Left renal pelvis (tissue), 4 donors: ENCODE results near the gene PARL. TPM values are rescaled to one million over a fixed set of nuclear protein-coding genes. Genes with fewer than 3 reads are reported as not detected.

Source experiments
- DNase-seq, 4 donors: peaks; one replicate each; pipeline ENCODE4 v3.0.0-alpha.2; 2013; ENCODE audit warnings: low read depth in 4 of 4, low spot score in 3 of 4
- polyA plus RNA-seq, 4 donors: library from polyadenylated mRNA; unstranded; fragments of 120-200 nt; gene quantifications; one replicate each; pipeline ENCODE4 v1.2.1, GENCODE V29; 2013; ENCODE audit not compliant: insufficient read length in 4 of 4

The PARL gene
- polyA plus RNA-seq, 4 donors, result 47.7 to 56.9 (median 54.9) TPM

- no peak for DNase-seq
Measured at GRCh38 chr3:183862610-183863009, 22.1 kb downstream of the PARL start.

DNA sequence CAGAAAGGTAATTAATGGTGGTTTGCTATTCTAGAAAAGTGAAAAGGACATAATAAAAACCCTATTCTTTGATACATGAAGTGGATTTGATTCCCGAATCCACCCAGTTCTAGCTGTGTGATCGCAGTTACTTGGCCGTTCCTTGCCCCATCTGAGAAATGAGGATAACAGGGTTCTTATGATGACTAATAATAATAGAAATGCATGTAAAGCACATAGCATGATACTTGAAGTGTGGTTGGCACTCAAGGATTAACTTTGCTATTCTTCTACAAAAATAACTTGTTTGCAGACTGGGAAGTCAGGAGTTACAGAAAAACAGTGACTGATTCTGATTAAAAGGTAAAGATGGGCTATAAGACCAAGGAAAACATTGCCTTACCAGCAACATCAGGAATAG lies 26.8 kb downstream of the PARL start:
- no peak for DNase-seq

DNA sequence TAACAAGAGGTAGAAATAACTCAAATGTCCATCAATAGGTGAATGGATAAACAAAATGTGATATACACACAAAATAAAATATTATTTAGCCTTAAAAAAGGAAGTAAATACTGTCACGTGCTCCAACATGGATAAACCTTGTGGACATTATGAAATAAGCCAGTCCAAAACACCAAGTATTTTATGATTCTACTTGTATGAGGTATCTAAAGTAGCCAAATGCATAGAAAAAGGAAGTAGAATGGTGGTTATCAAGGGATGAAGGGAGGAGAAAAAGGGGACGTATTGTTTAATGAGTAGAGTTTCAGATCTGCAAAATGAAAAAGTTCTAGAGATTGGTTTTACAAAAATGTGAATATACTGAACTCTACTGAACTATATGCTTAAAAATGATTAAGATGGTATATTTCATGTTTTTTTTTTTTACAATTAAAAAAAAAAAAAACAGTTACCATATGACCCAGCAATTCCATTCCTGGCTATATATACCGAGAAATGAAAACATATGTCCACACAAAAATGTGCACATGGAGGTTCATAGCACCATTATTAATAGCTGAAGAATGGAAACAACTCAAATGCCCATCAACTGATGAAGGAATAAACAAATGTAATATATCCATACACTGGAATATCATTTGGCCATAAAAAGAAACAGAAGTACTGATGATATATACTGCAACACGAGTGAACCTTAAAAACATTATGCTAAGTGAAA lies 30.2 kb downstream of the PARL start:
- no peak for DNase-seq

DNA sequence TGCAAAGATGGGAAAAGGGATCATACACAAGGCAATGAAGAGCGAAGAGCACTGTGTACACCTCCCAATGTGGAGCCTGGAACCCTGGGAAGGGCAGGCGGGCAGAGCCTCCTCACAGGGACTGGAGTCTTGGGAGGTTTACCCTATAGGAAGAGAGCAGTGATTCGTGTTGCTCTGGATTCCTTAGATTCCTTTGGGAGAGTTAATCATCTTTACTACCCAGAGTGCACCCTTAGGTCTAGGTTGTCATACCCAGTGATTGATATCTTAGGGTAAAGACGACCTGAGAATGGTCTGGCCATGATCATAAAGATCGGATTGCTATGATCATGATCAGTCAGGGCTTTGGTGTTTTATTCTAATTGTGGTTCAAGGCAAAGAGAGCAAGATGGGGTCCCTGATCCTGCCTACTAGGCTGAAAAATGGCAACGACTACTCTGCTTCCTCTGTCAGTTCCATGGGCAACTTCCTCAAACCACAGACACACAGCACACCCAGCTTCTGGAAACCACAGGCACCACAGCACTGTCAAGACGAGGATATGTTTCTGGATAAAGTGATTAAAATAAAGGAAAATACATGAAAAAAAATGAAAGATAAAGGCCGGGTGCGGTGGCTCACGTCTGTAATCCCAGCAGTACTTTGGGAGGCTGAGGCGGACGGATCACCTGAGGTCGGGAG lies 38.9 kb downstream of the PARL start:
- DNase-seq, result no peak

- DNase-seq, result no peak
Measured at GRCh38 chr3:183845090-183845489, 39.6 kb downstream of the PARL start.

DNA sequence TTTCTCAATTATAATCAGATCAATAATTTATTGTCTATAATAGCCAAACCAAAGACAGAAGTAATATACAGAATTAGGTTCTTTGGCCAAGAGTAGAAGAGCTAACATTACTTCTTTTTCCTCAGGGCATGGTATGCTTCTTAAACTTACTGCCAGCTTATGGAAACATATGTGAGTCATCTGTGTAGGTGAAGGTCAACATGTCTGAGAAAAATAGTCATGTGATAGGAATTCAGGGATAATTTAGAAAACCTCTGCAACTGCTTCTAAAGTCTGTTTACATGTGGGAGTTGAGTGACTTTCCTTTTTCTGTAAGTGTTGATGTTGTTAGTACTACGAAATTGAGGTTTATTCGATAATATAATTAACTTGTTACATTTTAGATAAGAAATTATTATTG lies 40.1 kb downstream of the PARL start:
- no peak for DNase-seq

- no peak for DNase-seq
Measured at GRCh38 chr3:183839751-183840150, 44.9 kb downstream of the PARL start.

DNA sequence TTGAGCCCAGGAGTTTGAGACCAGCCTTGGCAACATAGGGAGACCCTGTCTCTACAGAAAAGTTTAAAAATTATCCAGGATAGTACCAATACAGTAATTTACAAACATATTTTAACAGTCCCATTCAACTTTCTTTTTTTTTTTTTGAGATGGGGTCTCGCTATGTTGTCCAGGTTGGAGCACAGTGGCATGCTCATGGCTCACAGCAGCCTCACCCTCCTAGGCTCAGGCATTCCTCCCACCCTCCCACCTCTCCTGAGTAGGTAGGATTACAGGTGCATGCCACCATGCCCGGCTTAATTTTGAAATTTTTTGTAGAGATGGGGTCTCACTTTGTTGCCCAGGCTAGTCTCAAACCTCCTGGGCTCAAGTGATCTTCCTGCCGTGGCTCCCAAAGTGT lies 46.8 kb downstream of the PARL start:
- no peak for DNase-seq

GRCh38 chr3:183837390-183837789 lies 47.3 kb downstream of the PARL start:
- no peak for DNase-seq

DNA sequence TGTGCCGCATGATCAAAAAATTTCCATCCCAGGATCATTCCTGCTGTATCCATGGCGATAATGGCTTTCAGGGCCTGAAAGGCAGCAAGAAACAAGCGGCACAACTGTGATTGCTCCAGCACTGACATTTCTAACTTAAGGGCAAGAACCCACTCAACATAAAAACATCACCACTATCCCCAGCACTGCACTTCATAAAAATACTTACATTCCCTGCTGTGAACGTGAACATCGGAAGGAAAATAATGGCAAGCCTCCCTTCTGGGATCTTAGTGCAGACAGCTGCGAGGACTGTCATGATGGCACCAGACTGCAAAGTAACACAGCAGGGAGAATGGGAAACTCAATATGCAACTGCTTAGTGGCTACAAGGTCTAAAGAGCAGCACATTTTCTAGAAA lies 51.2 kb downstream of the PARL start:
- no peak for DNase-seq

GRCh38 chr3:183830187-183830586 lies 54.5 kb downstream of the PARL start:
- DNase-seq, result no peak

DNA sequence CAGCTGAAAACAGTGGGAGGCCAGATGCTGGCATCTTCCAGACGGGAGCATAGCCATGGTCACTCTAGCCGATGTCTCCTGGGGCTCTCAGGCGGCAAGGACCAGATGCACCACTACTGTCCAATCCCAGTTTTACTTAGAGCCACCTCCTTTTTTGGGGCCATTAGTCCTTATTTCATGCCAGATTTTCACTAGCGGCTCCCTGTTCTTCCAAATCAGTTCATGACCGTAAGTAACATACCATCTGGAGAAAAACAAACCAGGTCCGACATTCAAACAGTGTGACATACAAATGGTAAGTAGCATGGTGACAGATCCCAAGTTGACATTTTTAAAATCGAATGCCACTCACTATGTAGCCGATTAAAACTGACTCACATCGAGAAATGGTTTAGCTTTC lies 55.2 kb downstream of the PARL start:
- DNase-seq, result no peak

DNA sequence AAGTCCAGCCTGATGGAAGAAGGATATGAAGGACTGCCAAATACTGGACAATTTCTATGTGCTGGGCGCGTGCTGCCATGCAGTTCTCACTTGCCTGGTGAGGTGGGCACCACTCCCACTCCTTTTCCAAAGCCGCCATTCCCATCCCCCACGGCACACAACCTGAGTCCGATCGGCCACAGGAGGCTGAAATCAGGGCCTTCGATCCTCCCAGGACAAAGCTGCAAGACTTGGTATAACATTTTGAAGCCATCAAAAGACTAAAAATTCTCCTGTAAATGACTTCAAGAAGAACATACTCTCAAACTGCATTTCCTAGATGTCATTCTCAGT lies 56.2 kb downstream of the PARL start:
- DNase-seq, result no peak

DNA sequence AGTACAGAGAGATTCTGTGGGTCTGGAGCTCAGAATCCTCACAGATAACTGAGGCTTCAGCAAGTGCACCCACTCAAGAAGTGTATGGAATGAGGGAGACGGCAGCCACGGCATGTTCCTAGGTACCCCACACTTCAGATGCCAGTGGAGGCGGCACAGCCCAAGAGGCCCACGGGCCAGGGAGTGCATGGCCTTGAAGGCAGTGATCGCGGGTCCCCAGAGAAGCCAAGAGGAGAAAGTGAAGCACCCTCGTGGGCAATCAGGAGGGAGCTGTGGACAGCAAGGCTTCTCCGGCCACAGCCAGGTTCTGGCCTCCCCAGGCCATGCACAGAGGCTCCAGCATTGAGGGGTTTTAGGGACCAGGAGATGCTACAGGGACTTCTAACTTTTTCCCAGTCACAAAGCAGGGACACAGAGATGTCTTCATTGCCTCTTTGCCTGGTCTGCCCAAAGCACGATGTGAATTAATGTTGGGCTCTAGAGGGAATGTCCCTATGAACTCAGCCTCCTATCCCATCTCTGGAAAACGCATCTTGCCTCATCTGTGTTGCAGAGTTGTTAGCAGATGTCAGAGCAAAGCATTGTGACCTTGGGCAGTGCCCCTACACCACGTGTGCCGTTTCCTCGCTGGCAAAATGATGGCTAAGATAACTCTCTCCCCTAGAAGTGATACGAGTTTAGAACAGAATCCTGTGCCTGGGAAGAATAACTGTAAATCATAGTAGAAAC lies 56.7 kb downstream of the PARL start:
- DNase-seq, result no peak

DNA sequence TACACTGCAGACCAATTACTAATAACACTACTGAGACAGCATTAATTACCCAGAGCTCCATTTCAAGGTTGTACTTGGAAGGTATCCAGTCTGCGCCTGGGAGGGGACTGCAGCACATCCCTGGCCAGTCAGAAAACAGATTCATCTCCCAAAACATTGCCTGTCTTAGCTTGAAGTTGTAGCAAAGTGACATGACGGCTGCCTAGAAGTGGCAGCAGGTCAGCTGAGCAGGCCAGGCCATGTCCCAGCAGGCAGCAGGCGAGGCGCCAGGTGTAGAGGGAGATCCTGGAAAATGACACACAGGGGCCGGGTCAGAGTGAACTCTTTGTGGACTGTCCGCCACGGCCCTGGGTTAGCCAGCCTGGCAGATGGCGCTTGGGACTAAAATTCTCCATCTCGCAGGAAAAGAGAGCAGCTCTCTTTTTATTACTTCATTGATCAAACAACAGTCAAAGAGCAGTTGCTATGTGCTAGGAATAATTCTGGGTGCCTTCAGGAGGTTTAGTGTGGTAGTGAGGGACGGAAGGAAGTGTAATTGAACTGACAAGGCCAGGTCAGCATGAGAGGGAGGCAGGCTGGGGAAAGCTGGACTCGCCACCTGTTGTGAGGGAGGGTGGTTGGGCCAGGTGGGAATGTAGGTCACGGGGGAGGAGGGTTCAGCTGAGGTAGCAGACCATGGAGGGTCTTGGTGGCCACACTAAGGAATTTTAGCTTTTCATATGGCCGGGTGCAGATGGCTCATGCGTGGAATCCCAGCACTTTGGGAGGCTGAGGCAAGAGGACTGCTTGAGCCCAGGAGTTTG lies 58.0 kb downstream of the PARL start:
- DNase-seq, result no peak

DNA sequence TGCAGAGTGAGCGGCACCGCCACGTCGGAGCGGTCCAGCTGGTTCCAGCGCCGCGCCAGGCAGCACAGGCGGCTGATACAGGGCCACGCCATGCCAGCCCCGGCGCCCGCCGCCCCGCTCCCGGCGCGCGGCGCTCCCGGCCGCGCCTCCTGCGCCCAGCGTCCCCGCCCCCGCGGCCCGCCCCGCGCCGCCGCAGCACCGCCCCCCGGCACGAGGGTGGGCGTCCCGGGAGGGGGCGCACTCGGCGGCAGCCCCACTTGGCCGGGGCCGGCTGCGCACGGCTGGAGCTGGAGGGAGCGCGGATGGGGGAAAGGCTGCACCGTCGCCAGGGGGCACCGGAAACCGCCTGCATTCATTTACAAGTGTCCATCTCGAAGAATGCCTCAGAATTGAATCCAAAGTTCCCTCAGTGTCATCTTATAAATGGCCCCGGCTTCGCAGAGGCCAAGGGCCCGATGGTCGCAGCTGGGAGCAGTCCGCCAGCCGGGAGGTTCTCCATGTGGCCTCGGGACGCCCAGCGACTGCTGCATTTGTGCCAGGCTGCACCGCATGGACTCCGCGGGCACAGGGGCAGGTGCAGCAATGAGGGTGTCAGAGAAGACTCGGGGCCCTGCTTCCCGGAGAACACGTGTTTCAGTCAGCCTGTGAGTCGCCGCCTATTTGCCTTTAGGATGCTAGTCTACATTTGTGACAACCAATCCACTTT lies 59.1 kb downstream of the PARL start, which contains the start of gene MAP6D1:
Gene MAP6D1 (minus strand): TSS at position 122 of the 706 bp plus-strand sequence. CDS start 30 bp downstream, at position 92.
- DNase-seq, result peak in 3 of 4 donors; percentile 36 to 46 (median 36)

DNA sequence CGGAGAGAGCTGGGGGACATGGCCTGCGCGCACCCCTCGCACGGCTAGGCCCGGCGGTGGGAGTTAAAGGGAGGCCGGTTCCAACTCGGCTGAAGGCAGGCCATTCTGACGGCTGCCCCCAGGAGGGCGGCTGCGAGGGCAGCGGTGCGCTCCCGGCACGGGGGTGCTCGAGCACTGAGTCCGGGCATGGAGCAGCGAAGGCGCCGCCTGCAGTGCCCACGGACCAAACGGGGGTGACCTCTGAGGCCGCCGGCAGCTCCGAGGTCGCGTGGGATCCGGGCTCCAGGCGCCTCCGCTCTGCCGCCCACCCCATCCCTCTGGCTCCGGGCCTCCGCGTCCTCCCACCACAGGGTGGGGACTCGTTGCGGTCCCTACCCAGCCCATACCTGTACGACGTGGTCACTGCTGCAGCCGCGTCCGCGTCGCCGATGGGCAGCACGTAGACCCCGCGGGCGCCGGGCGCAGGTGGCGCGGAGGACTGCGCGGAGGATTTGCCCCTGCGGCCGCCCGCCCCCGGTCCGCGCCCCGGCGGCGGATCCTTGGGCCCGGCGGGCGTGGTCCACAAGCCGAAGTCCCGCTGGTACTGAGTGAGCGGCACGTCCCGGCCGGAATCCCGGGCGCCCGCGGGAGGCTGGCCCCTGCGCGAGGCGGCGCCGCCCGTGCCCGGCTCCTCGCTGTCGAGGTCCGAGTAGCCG lies 59.8 kb downstream of the PARL start:
- DNase-seq, result no peak

GRCh38 chr3:183823963-183824362 lies 60.7 kb downstream of the PARL start:
- no peak for DNase-seq

- DNase-seq, result no peak
Measured at GRCh38 chr3:183822631-183823030, 62.0 kb downstream of the PARL start.

DNA sequence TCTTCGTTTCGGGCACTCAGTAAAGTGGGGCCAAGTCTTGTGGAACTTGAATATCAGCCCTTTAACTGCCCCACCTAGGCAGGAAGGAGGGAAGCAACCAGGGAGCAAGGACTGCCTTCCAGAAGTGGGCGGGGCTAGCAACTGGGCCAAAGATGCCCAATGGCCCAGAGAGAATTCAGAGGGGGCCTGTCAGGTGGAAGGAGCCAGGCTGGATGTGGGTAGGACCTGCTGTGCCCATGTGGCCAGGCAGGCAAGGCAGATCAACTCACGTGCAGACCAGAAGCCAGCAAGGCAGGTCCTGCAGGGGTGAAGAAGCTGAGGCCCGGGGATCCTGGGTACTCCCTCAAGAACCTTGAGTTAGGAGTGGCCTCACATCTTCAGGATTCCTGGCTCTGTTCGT lies 64.8 kb downstream of the PARL start:
- no peak for DNase-seq
